HepG2 (cell line): ENCODE results near the gene FAM83G. TPM values are rescaled to one million over a fixed set of nuclear protein-coding genes. Genes with fewer than 3 reads are reported as not detected.

Source experiments
- CCAR2 ChIP-seq: fragments of 200-400 bp; formaldehyde crosslinking; optimal IDR thresholded peaks from 2 replicates; pipeline ENCODE3; 2018; ENCODE audit warnings: low read depth, mild to moderate bottlenecking, low read length, moderate library complexity
- DPF2 ChIP-seq: sonication (generic); formaldehyde crosslinking; IDR thresholded peaks from 2 replicates; pipeline ENCODE4 v1.4.0; 2020; ENCODE audit warnings: mild to moderate bottlenecking, low read depth, missing genetic modification reagents, borderline replicate concordance
- ELK4 ChIP-seq: sonication (generic); formaldehyde crosslinking; IDR thresholded peaks from 2 replicates; pipeline ENCODE4 v1.9.0; 2021; ENCODE audit warnings: missing genetic modification reagents, borderline replicate concordance
- ERF ChIP-seq: IDR thresholded peaks from 2 replicates; pipeline ENCODE4 v1.6.1; 2018; ENCODE audit warnings: missing biosample characterization, missing genetic modification reagents
- HOXA3 ChIP-seq: sonication (generic); formaldehyde crosslinking; IDR thresholded peaks from 2 replicates; pipeline ENCODE4 v1.5.0; 2020; ENCODE audit warnings: missing genetic modification reagents
- KDM5A ChIP-seq: fragments of 200-600 bp; sonication (generic); IDR thresholded peaks from 2 replicates; pipeline ENCODE4 v1.7.0; 2018; ENCODE audit warnings: antibody characterized with exemption, mild to moderate bottlenecking, low read length, borderline replicate concordance
- KDM6A ChIP-seq: IDR thresholded peaks from 2 replicates; pipeline ENCODE4 v1.6.1; 2016; ENCODE audit warnings: low read depth
- MAFK ChIP-seq, 2 experiments: IDR thresholded peaks in 1 of 2; conservative IDR thresholded peaks in 1 of 2; 2 replicates each; pipeline ENCODE4 v1.6.1; 2011; ENCODE audit warnings: improper control_type of control experiment in 2 of 2, low read length in 2 of 2
- MBD4 ChIP-seq: IDR thresholded peaks from 2 replicates; pipeline ENCODE4 v1.6.1; 2012; ENCODE audit warnings: low read length, inconsistent platforms, borderline replicate concordance
- NRL ChIP-seq: sonication (generic); formaldehyde crosslinking; IDR thresholded peaks from 2 replicates; pipeline ENCODE4 v1.5.0; 2020; ENCODE audit warnings: missing genetic modification reagents, mild to moderate bottlenecking, moderate library complexity, borderline replicate concordance
- PITX1 ChIP-seq: sonication (generic); formaldehyde crosslinking; IDR thresholded peaks from 2 replicates; pipeline ENCODE4 v1.5.1; 2020; ENCODE audit warnings: mild to moderate bottlenecking, missing genetic modification reagents
- RBFOX2 ChIP-seq: fragments of 200-400 bp; formaldehyde crosslinking; IDR thresholded peaks from 2 replicates; pipeline ENCODE4 v1.6.1; 2017; ENCODE audit warnings: low read depth, mild to moderate bottlenecking, low read length
- TEAD3 ChIP-seq: optimal IDR thresholded peaks from 2 replicates; pipeline ENCODE3; 2016; ENCODE audit warnings: borderline replicate concordance
- ZFP62 ChIP-seq: sonication (generic); formaldehyde crosslinking; IDR thresholded peaks from 2 replicates; pipeline ENCODE4 v1.4.0; 2020; ENCODE audit warnings: missing genetic modification reagents
- ZIK1 ChIP-seq: sonication (generic); formaldehyde crosslinking; IDR thresholded peaks from 2 replicates; pipeline ENCODE4 v1.5.0; 2020; ENCODE audit warnings: mild to moderate bottlenecking, low read depth, missing genetic modification reagents, borderline replicate concordance
- ZKSCAN5 ChIP-seq: sonication (generic); formaldehyde crosslinking; IDR thresholded peaks from 2 replicates; pipeline ENCODE4 v1.5.1; 2020; ENCODE audit warnings: mild to moderate bottlenecking, missing genetic modification reagents
- ZNF225 ChIP-seq: sonication (generic); formaldehyde crosslinking; IDR thresholded peaks from 2 replicates; pipeline ENCODE4 v1.4.0; 2020; ENCODE audit warnings: mild to moderate bottlenecking, missing genetic modification reagents
- ZNF296 ChIP-seq: sonication (generic); formaldehyde crosslinking; conservative IDR thresholded peaks from 2 replicates; pipeline ENCODE4 v1.5.0; 2020; ENCODE audit warnings: mild to moderate bottlenecking, missing genetic modification reagents
- ZNF329 ChIP-seq: sonication (generic); formaldehyde crosslinking; IDR thresholded peaks from 2 replicates; pipeline ENCODE4 v1.9.0; 2021; ENCODE audit warnings: low read depth, mild to moderate bottlenecking, missing genetic modification reagents
- ZNF335 ChIP-seq: sonication (generic); formaldehyde crosslinking; IDR thresholded peaks from 2 replicates; pipeline ENCODE4 v1.4.0; 2020; ENCODE audit warnings: missing genetic modification reagents
- ZNF556 ChIP-seq: sonication (generic); formaldehyde crosslinking; IDR thresholded peaks from 2 replicates; pipeline ENCODE4 v1.4.0; 2020; ENCODE audit warnings: mild to moderate bottlenecking, missing genetic modification reagents, borderline replicate concordance
- ZNF598 ChIP-seq: sonication (generic); formaldehyde crosslinking; IDR thresholded peaks from 2 replicates; pipeline ENCODE4 v1.5.1; 2020; ENCODE audit warnings: mild to moderate bottlenecking, missing genetic modification reagents, borderline replicate concordance
- ZNF83 ChIP-seq: sonication (generic); formaldehyde crosslinking; IDR thresholded peaks from 2 replicates; pipeline ENCODE4 v1.4.0; 2020; ENCODE audit warnings: missing genetic modification reagents, mild to moderate bottlenecking, borderline replicate concordance
- polyA plus RNA-seq, 8 experiments: library from polyadenylated mRNA; depleted of rRNA in 3 of 8; stranded (reverse) in 7 of 8; unstranded in 1 of 8; fragments of >200 nt; fragmentation: Illumina TruSeq in 4 of 8; extraction: Trizol in 4 of 8; gene quantifications; 2 replicates each; pipeline versions ENCODE4 v1.2.1 to v1.2.3, GENCODE V29; 2011 to 2016; ENCODE audit warnings: low read depth in 4 of 8, missing spikeins in 1 of 8, mixed read lengths in 1 of 8; ENCODE audit not compliant: insufficient read depth in 1 of 8
- total RNA-seq, 5 experiments: library from RNA; depleted of rRNA; stranded (reverse); fragments of >200 nt; fragmentation: Illumina TruSeq; extraction: Trizol; gene quantifications; 2 replicates each; pipeline ENCODE4 v1.2.3, GENCODE V29; 2016; ENCODE audit warnings: low read depth in 1 of 5
- TF ChIP-seq, protein P1 (sequence below): sonication (generic); formaldehyde crosslinking; IDR thresholded peaks from 2 replicates; pipeline ENCODE4 v1.5.1; 2020; ENCODE audit warnings: missing genetic modification reagents, mild to moderate bottlenecking, borderline replicate concordance
- TF ChIP-seq, protein P2 (sequence below): sonication (generic); formaldehyde crosslinking; IDR thresholded peaks from 2 replicates; pipeline ENCODE4 v1.8.1; 2023; ENCODE audit warnings: missing genetic modification reagents, mild to moderate bottlenecking, borderline replicate concordance
- TF ChIP-seq, protein P3 (sequence below): sonication (generic); formaldehyde crosslinking; IDR thresholded peaks from 2 replicates; pipeline ENCODE4 v1.4.0; 2020; ENCODE audit warnings: mild to moderate bottlenecking, missing genetic modification reagents

FAM83G gene
- total and polyA plus RNA-seq, 2 of the 13 experiments (the other 11 are each of a cell fraction or from before 2014, with no cell fraction given), result 13.7 to 18.6 TPM

- TF ChIP-seq, protein P1, sequence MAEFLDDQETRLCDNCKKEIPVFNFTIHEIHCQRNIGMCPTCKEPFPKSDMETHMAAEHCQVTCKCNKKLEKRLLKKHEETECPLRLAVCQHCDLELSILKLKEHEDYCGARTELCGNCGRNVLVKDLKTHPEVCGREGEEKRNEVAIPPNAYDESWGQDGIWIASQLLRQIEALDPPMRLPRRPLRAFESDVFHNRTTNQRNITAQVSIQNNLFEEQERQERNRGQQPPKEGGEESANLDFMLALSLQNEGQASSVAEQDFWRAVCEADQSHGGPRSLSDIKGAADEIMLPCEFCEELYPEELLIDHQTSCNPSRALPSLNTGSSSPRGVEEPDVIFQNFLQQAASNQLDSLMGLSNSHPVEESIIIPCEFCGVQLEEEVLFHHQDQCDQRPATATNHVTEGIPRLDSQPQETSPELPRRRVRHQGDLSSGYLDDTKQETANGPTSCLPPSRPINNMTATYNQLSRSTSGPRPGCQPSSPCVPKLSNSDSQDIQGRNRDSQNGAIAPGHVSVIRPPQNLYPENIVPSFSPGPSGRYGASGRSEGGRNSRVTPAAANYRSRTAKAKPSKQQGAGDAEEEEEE (CRISPR knock-in tag), result peak; percentile 99
- TF ChIP-seq, protein P2, sequence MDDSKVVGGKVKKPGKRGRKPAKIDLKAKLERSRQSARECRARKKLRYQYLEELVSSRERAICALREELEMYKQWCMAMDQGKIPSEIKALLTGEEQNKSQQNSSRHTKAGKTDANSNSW, result no peak
- no peak for TF ChIP-seq MBD4
- TF ChIP-seq PITX1 (CRISPR knock-in tag), result peak; percentile 88
- TF ChIP-seq ZNF598 (CRISPR knock-in tag), result peak; percentile 87; the same call in 1 of the 2 replicates
- peak; percentile 53; the same call in 1 of the 2 replicates for TF ChIP-seq NRL (CRISPR knock-in tag)
- peak; percentile 100 for TF ChIP-seq TEAD3 (CRISPR knock-in tag)
- TF ChIP-seq MAFK (conservative IDR thresholded peaks at IDR 0.05 in 1 of 2, IDR thresholded peaks at IDR 0.05 in 1 of 2; ENCODE audit: low read length in 2 of 2), result no peak
- peak; percentile 97 for TF ChIP-seq ZNF556 (CRISPR knock-in tag)
- no peak; the same call in 1 of the 2 replicates for TF ChIP-seq ZNF83 (CRISPR knock-in tag)
- peak; percentile 96 for TF ChIP-seq DPF2 (CRISPR knock-in tag)
- peak; percentile 100 for TF ChIP-seq ZNF296 (CRISPR knock-in tag)
- no peak for TF ChIP-seq KDM5A
- 0 out of 2 replicates have a peak, but pooled peaks have one; percentile 42 for TF ChIP-seq ZNF225
- TF ChIP-seq ZKSCAN5, result no peak
- TF ChIP-seq, protein P3, sequence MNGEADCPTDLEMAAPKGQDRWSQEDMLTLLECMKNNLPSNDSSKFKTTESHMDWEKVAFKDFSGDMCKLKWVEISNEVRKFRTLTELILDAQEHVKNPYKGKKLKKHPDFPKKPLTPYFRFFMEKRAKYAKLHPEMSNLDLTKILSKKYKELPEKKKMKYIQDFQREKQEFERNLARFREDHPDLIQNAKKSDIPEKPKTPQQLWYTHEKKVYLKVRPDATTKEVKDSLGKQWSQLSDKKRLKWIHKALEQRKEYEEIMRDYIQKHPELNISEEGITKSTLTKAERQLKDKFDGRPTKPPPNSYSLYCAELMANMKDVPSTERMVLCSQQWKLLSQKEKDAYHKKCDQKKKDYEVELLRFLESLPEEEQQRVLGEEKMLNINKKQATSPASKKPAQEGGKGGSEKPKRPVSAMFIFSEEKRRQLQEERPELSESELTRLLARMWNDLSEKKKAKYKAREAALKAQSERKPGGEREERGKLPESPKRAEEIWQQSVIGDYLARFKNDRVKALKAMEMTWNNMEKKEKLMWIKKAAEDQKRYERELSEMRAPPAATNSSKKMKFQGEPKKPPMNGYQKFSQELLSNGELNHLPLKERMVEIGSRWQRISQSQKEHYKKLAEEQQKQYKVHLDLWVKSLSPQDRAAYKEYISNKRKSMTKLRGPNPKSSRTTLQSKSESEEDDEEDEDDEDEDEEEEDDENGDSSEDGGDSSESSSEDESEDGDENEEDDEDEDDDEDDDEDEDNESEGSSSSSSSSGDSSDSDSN (CRISPR knock-in tag), result peak; percentile 87
- TF ChIP-seq ZFP62 (CRISPR knock-in tag), result no peak
- 0 out of 2 replicates have a peak, but pooled peaks have one; percentile 28 for TF ChIP-seq ZNF329 (CRISPR knock-in tag)
- TF ChIP-seq ZIK1 (CRISPR knock-in tag), result peak; percentile 63; the same call in 1 of the 2 replicates
- TF ChIP-seq CCAR2, result no peak
- peak; percentile 54; the same call in 1 of the 2 replicates for TF ChIP-seq RBFOX2
- 0 out of 2 replicates have a peak, but pooled peaks have one; percentile 63 for TF ChIP-seq ELK4
- TF ChIP-seq KDM6A (CRISPR knock-in tag), result peak; percentile 94
- peak; percentile 95 for TF ChIP-seq HOXA3 (CRISPR knock-in tag)
- no peak for TF ChIP-seq ZNF335 (CRISPR knock-in tag)
- TF ChIP-seq ERF (CRISPR knock-in tag), result peak; percentile 99
These were observed 15.9 kb downstream of the FAM83G start (continued) for GRCh38 chr17:18988546-18989173.
